ENCODE measurements around the gene CD72.

DNA sequence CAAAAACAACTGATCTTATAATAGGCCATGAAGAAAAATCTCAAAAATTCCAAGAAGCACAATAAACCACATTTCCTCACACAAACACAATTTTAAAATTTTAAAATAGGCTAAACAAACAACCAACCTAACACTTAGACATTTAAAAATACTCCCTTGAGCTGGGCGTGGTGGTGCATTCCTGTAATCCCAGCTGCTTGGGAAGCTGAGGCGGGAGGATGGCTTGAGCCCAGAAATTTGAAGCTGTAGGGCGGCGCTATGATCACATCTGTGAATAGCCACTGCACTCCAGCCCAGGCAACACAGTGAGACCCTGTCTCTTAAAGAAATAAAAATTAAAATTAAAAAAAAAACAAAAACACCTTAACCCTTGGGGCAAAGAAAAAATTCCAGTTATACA lies 50.0 kb downstream of the CD72 start:
- TF ChIP-seq CTCF (IDR thresholded peaks at IDR 0.05) (no peak), POLR2A (IDR thresholded peaks at IDR 0.05) (no peak)
